GM19328 (cell line): ENCODE results near the gene NKX6-2.

ENCODE experiments used
- ATAC-seq: cut with Tn5 transposase; IDR thresholded peaks from one replicate; pipeline ENCODE4 v1.9.1; 2021; ENCODE audit warnings: mild to moderate bottlenecking, moderate library complexity; ENCODE audit not compliant: unreplicated experiment

The NKX6-2 gene

GRCh38 chr10:132742837-132743194, 43.1 kb downstream of the NKX6-2 start:
- ATAC-seq = no peak

DNA sequence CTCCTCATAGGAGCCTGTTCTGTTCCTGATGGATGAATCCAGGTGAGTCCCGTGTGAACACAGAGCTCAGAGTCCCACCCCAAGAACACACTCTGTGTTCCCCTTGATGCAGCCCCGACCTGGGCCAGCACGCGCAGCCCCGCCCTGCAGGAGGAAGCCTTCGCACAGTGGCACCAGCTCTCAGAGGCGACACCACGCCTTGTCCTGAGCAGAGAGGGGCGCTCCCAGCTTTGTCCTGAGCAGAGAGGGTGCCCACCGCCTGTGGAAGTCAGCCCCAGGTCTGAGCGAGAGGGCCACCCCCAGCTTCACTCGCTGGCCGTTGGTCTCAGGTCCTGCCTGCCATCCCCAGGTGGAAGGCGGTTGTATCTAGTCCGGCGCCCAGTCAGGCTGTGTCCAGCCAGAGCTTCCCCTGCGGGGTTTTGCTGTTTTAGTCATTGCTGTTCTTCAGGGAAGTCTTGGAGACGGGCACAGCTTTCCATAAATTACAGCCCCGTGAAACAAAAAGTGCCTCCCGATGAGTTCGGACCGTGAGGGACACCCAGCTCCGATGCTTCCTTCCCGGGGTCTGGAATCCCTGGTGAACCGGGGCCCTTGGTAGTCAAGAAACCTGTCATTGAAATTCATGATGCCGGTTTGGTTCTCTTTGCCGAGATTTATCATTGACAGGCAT, 43.6 kb downstream of the NKX6-2 start:
- ATAC-seq = no peak

- ATAC-seq = no peak
Measured at GRCh38 chr10:132740588-132740987, 45.4 kb downstream of the NKX6-2 start.

- ATAC-seq = no peak
Measured at GRCh38 chr10:132739225-132739613, 46.7 kb downstream of the NKX6-2 start.

- no peak for ATAC-seq
Measured at GRCh38 chr10:132738454-132739224, 47.3 kb downstream of the NKX6-2 start.

- no peak for ATAC-seq
Measured at GRCh38 chr10:132737390-132738048, 48.4 kb downstream of the NKX6-2 start.

DNA sequence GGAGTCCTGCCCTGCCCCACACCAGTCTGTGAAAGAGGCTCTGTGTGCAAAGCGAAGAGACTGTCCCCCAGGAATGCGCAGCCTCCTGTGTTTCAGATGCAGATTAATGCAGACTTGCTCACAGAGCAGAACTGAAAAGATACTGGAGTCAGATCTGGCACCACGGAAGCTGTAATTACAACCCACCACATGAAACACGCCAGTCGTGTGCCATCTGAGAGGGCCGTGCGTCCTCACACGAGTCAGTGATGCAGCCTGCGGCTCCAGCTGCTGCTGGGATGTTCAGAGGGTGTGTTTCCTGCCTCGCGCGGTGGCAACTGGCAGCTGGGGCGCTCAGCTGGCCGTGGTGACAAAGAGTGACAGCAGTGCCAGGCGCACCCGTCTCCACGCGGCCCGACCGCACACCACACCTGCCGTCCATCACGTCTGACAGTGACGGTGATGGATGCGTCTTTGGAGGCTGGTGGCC, 50.0 kb downstream of the NKX6-2 start:
- no peak for ATAC-seq

DNA sequence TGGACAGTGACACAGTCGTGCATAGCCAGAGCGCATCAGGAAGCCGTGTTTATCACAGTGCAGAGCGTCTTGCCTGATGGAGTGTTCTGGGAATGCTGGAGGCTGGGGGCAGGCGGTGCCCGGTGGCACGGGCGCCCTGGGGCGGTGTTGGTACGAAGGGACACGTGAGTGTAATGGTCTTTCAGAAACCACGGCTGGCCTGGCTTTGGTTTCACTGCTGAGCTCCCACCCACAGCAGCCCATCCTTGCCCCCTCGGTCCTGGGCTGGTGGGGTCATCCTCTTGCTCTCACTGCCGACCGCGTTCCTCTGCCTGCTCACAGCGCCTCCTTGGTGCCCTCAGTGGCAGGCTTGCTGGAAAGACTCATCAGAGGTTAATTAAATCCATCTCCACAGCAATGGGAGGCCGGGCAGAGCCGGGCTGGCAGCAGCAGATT, 50.6 kb downstream of the NKX6-2 start:
- no peak for ATAC-seq

DNA sequence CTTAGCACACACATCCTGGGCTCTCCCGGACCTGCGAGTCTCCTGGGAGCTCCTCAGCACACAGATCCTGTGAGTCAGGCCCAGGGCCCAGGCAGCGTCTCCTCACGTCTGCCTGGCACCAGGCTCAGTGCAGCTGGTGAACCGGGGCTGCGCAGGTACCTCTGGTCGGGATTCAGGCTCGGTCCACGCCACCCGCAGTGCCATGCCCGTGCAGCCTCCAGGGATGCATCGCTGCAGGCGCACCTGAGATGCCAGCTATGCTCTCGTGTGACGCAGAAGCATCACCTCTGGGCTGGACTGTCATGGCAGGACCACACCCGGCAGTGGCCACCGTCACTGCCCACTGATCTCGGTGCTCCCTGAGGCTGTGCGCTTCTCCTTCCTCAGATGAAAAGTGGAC, 52.0 kb downstream of the NKX6-2 start:
- ATAC-seq = no peak
